K562 (cell line): Measurements from ENCODE around the gene TMEM217. TPM values are rescaled to one million over a fixed set of nuclear protein-coding genes. Genes with fewer than 3 reads are reported as not detected.

Experiments used
- ARID3B ChIP-seq: fragments of 250-450 bp; sonication (Bioruptor Pico); IDR thresholded peaks from 2 replicates; pipeline ENCODE4 v1.4.0; 2020; ENCODE audit warnings: borderline replicate concordance
- ATF1 ChIP-seq, 2 experiments: fragments of 450-650 bp in 1 of 2; IDR thresholded peaks; 2 replicates each; pipeline ENCODE4 v1.6.1; 2016; ENCODE audit warnings: missing compliant biosample characterization in 1 of 2, missing genetic modification characterization in 1 of 2
- ATF3 ChIP-seq, 2 experiments: fragments of 450-650 bp in 1 of 2; sonication (generic) in 1 of 2; formaldehyde crosslinking in 1 of 2; IDR thresholded peaks in 1 of 2; conservative IDR thresholded peaks in 1 of 2; 2 replicates each; pipeline versions ENCODE4 v1.6.1 to v1.8.1; 2016 to 2023; ENCODE audit warnings: mild to moderate bottlenecking in 2 of 2, moderate library complexity in 2 of 2, inconsistent platforms in 1 of 2, missing genetic modification reagents in 1 of 2
- CHD4 ChIP-seq: fragments of 200-600 bp; sonication (generic); IDR thresholded peaks from 3 replicates; pipeline ENCODE4 v1.6.1; 2012; ENCODE audit warnings: low read depth, mild to moderate bottlenecking, mixed read lengths, low read length, inconsistent platforms; ENCODE audit not compliant: insufficient read depth, insufficient replicate concordance, poor library complexity, severe bottlenecking
- CREM ChIP-seq: IDR thresholded peaks from 2 replicates; pipeline ENCODE4 v1.6.1; 2014; ENCODE audit warnings: antibody characterized with exemption, low read depth
- EGR1 ChIP-seq: fragments of 450-650 bp; conservative IDR thresholded peaks from 2 replicates; pipeline ENCODE4 v1.6.1; 2017; ENCODE audit warnings: mild to moderate bottlenecking
- ETV1 ChIP-seq: fragments of 450-650 bp; conservative IDR thresholded peaks from 2 replicates; pipeline ENCODE4 v1.6.1; 2016; ENCODE audit warnings: missing genetic modification characterization, control low read depth, low read depth, missing compliant biosample characterization
- HNRNPH1 ChIP-seq: fragments of 200-400 bp; formaldehyde crosslinking; optimal IDR thresholded peaks from 2 replicates; pipeline ENCODE3; 2017; ENCODE audit warnings: low read depth, mild to moderate bottlenecking, low read length, moderate library complexity
- HOXB6 ChIP-seq: fragments of 250-450 bp; sonication (Bioruptor Pico); IDR thresholded peaks from 2 replicates; pipeline ENCODE4 v1.5.1; 2022; ENCODE audit warnings: mild to moderate bottlenecking, borderline replicate concordance
- HSF4 ChIP-seq: fragments of 250-450 bp; sonication (Bioruptor Pico); IDR thresholded peaks from 2 replicates; pipeline ENCODE4 v2.1.2; 2022; ENCODE audit warnings: mild to moderate bottlenecking, moderate library complexity, borderline replicate concordance
- IFI16 ChIP-seq: fragments of 250-450 bp; sonication (Bioruptor Pico); IDR thresholded peaks from 2 replicates; pipeline ENCODE4 v2.1.2; 2022; ENCODE audit warnings: mild to moderate bottlenecking, inconsistent platforms
- KLF13 ChIP-seq: fragments of 450-650 bp; IDR thresholded peaks from 2 replicates; pipeline ENCODE4 v1.6.1; 2016; ENCODE audit warnings: missing genetic modification characterization, low read depth, mild to moderate bottlenecking, missing compliant biosample characterization, moderate library complexity, borderline replicate concordance
- MIER1 ChIP-seq: fragments of 450-650 bp; IDR thresholded peaks from 2 replicates; pipeline ENCODE4 v1.6.1; 2016; ENCODE audit warnings: antibody characterized with exemption, mild to moderate bottlenecking, low read depth
- NFE2 ChIP-seq: IDR thresholded peaks from 2 replicates; pipeline ENCODE4 v1.6.1; 2014; ENCODE audit warnings: antibody characterized with exemption, low read depth
- PTBP1 ChIP-seq: fragments of 200-400 bp; formaldehyde crosslinking; IDR thresholded peaks from 2 replicates; pipeline ENCODE4 v1.6.1; 2017; ENCODE audit warnings: low read depth, low read length
- SMAD1 ChIP-seq: fragments of 150-350 bp; IDR thresholded peaks from 2 replicates; pipeline ENCODE4 v1.6.1; 2014; ENCODE audit warnings: low read length, low read depth; ENCODE audit not compliant: partially characterized antibody
- TFAM ChIP-seq: fragments of 250-450 bp; sonication (Bioruptor Pico); conservative IDR thresholded peaks from 2 replicates; pipeline ENCODE4 v1.5.0; 2021; ENCODE audit warnings: mild to moderate bottlenecking, moderate library complexity
- WHSC1 ChIP-seq: IDR thresholded peaks from one replicate; pipeline ENCODE4 v1.6.1; 2012; ENCODE audit warnings: low read length, control low read depth, inconsistent platforms
- XRCC5 ChIP-seq: fragments of 200-400 bp; formaldehyde crosslinking; IDR thresholded peaks from 2 replicates; pipeline ENCODE4 v1.6.1; 2017; ENCODE audit warnings: low read depth, mild to moderate bottlenecking, low read length
- ZNF277 ChIP-seq: fragments of 250-450 bp; sonication (Bioruptor Pico); IDR thresholded peaks from 2 replicates; pipeline ENCODE4 v1.8.0; 2022; ENCODE audit warnings: inconsistent platforms, mild to moderate bottlenecking, moderate library complexity, borderline replicate concordance
- polyA plus RNA-seq, 8 experiments: library from polyadenylated mRNA; depleted of rRNA in 4 of 8; stranded (reverse) in 5 of 8; unstranded in 3 of 8; fragments of >200 nt; fragmentation: Nextera tagmentation in 2 of 8; fragmentation: Illumina TruSeq in 1 of 8; extraction: Ambion mirVana in 2 of 8; extraction: Trizol in 1 of 8; gene quantifications; 2 replicates each; pipeline versions ENCODE4 v1.2.1 to v1.2.3, GENCODE V29; 2011 to 2014; ENCODE audit warnings: inconsistent platforms in 1 of 8, missing spikeins in 1 of 8
- total RNA-seq, 7 experiments: library from RNA; depleted of rRNA in 6 of 7; stranded (reverse); fragments of >200 nt in 6 of 7; fragmentation: Illumina TruSeq in 2 of 7; extraction: Trizol in 2 of 7; gene quantifications; 2 replicates each; pipeline versions ENCODE4 v1.2.1 to v1.2.3, GENCODE V29; 2011 to 2021; ENCODE audit warnings: low replicate concordance in 1 of 7

The TMEM217 gene
- total and polyA plus RNA-seq, 9 of the 15 experiments (the other 6 are each of a cell fraction or from before 2014, with no cell fraction given): 1.3 to 8.0 (median 1.9) TPM

- TF ChIP-seq CHD4 (no peak), ATF1 (CRISPR knock-in tag; IDR thresholded peaks at IDR 0.05) (no peak), ATF1 (tag; IDR thresholded peaks at IDR 0.05) (no peak), XRCC5 (no peak), MIER1 (no peak), TFAM (CRISPR knock-in tag) (no peak), KLF13 (tag) (no peak), ARID3B (CRISPR knock-in tag) (0 out of 2 replicates have a peak, but pooled peaks have one; percentile 83), PTBP1 (0 out of 2 replicates have a peak, but pooled peaks have one; percentile 8), HNRNPH1 (no peak), ZNF277 (CRISPR knock-in tag) (no peak), NFE2 (no peak), WHSC1 (peak; percentile 11), HOXB6 (CRISPR knock-in tag) (no peak), EGR1 (no peak; the same call in 1 of the 2 replicates), SMAD1 (peak; percentile 21), ETV1 (tag) (no peak), HSF4 (no peak), ATF3 (IDR thresholded peaks at IDR 0.05) (no peak), ATF3 (CRISPR knock-in tag; conservative IDR thresholded peaks at IDR 0.05) (0 out of 2 replicates have a peak, but pooled peaks have one; percentile 36), IFI16 (CRISPR knock-in tag) (no peak), CREM (no peak)
Observed at GRCh38 chr6:37171201-37171969, 86.6 kb downstream of the TMEM217 start (continued).
